ENCODE data around the gene MIER1. TPM values are rescaled to one million over a fixed set of nuclear protein-coding genes. Genes with fewer than 3 reads are reported as not detected.

The MIER1 gene
- polyA plus RNA-seq, 3 donors = 14.0 to 28.0 (median 21.9) TPM

DNA sequence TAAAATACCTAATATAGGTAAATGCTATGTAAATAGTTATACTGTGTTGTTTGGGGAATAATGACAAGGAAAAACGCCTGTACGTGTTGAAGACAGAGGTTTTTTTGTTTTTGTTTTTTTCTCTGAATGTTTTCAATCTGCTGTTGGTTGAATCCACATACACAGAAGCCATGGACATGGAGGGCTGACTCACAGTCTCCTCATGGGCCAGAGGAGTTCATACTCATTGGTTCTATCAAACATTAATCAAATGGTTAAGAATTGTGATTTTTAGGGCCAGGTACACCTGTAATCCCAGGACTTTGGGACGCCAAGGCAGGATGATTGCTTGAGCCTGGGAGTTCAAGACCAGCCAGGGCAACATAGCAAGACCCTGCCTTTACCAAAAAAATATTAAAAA, 20.5 kb downstream of the MIER1 start:
- H3K27me3 Mint-ChIP-seq (ENCODE audit: low read depth in 3 of 3) = no peaks in the 10 kb centered on the region
- no peak overlapping the region for H3K4me2 ChIP-seq (replicated peaks; ENCODE audit: extremely low read depth, low read length, poor library complexity, severe bottlenecking)
- H3K4me3 Mint-ChIP-seq = no peak overlapping the region
- H2AFZ ChIP-seq (ENCODE audit: insufficient read depth, low read depth, low read length, poor library complexity, severe bottlenecking) = no peak overlapping the region
- no peaks in the 10 kb centered on the region for H3K9me3 Mint-ChIP-seq
- H3K36me3 Mint-ChIP-seq = peaks cover 49 to 71% of the 10 kb centered on the region in 2 donors
- WGBS (ENCODE audit: insufficient coverage) = no CpG with 5 or more reads among the region's 3 CpGs
- TF ChIP-seq, protein P1, sequence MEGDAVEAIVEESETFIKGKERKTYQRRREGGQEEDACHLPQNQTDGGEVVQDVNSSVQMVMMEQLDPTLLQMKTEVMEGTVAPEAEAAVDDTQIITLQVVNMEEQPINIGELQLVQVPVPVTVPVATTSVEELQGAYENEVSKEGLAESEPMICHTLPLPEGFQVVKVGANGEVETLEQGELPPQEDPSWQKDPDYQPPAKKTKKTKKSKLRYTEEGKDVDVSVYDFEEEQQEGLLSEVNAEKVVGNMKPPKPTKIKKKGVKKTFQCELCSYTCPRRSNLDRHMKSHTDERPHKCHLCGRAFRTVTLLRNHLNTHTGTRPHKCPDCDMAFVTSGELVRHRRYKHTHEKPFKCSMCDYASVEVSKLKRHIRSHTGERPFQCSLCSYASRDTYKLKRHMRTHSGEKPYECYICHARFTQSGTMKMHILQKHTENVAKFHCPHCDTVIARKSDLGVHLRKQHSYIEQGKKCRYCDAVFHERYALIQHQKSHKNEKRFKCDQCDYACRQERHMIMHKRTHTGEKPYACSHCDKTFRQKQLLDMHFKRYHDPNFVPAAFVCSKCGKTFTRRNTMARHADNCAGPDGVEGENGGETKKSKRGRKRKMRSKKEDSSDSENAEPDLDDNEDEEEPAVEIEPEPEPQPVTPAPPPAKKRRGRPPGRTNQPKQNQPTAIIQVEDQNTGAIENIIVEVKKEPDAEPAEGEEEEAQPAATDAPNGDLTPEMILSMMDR (IDR thresholded peaks at IDR 0.05) = no peak
- peaks cover 100% of the 10 kb centered on the region for H3K79me2 ChIP-seq (ENCODE audit: insufficient read depth, low read length)
- no peak overlapping the region for H3K9ac ChIP-seq (ENCODE audit: insufficient read depth, low read length, poor library complexity, severe bottlenecking)
- intact Hi-C loops (cut with micrococcal nuclease) = no loop called here
- peaks cover 4 to 13% of the 10 kb centered on the region in 2 donors for H3K4me1 ChIP-seq (ENCODE audit: control insufficient read depth in 1 of 2, insufficient read depth in 2 of 2, low read length in 2 of 2)
- peak overlapping the region in 3 of 7 donors; percentile 8 to 77 (median 50) for H3K27ac Mint-ChIP-seq
- no peaks in the 10 kb centered on the region for H3K27me3 ChIP-seq (ENCODE audit: control insufficient read depth in 2 of 2, insufficient read depth in 2 of 2, low read length in 2 of 2)
- H3K9me3 ChIP-seq (replicated peaks in 1 of 2; ENCODE audit: control insufficient read depth in 1 of 2, insufficient read depth in 1 of 2, low read length in 2 of 2) = no peaks in the 10 kb centered on the region
- no peak overlapping the region for H3K4me3 ChIP-seq (replicated peaks in 1 of 3; ENCODE audit: low read depth in 2 of 3, low read length in 3 of 3)
- H3K27ac ChIP-seq (ENCODE audit: low read depth in 1 of 2, low read length in 2 of 2) = peak overlapping the region in 1 of 2 donors; percentile 48
- DNase-seq = no peak
- H3K4me1 Mint-ChIP-seq = peaks cover 19% of the 10 kb centered on the region
- H3K36me3 ChIP-seq (replicated peaks in 1 of 2; ENCODE audit: control insufficient read depth in 1 of 2, insufficient read depth in 2 of 2, low read length in 2 of 2) = peaks cover 64 to 91% of the 10 kb centered on the region in 2 donors
- H4K20me1 ChIP-seq (ENCODE audit: insufficient read depth, low read length) = peaks cover 100% of the 10 kb centered on the region

DNA sequence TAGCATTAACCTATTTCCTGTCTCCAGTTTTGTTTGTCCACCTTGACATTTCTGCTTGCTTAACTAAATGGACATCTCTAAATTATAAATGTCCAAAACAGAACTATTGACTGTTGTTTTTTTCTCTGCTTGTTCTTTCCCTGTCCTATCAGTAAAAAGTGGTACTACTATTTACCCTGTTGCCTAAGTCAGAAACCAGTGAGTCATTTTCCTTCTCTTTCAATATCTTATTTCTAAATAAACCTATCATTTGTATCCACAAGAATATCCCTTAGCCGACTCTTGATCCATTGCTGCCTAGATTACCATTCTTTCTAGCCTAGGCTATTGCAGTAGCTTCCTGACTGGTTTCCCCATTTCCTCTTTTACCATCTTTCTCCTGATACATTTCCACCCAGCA, 22.5 kb downstream of the MIER1 start:
- H3K36me3 Mint-ChIP-seq = peaks cover 52 to 70% of the 10 kb centered on the region in 2 donors
- intact Hi-C loops (cut with micrococcal nuclease) = no loop called here
- DNase-seq = peak in 1 of 3 donors; percentile 9
- no peaks in the 10 kb centered on the region for H3K9me3 Mint-ChIP-seq
- H3K27ac Mint-ChIP-seq = peak overlapping the region in 6 of 7 donors; percentile 18 to 68 (median 58)
- peaks cover 19% of the 10 kb centered on the region for H3K4me1 Mint-ChIP-seq
- Histone ChIP-seq H3K4me3 (replicated peaks in 1 of 3; ENCODE audit: low read depth in 2 of 3, low read length in 3 of 3) (no peak overlapping the region), H3K79me2 (ENCODE audit: insufficient read depth, low read length) (peaks cover 99% of the 10 kb centered on the region), H3K9ac (ENCODE audit: insufficient read depth, low read length, poor library complexity, severe bottlenecking) (no peak overlapping the region), H4K20me1 (ENCODE audit: insufficient read depth, low read length) (peaks cover 99% of the 10 kb centered on the region), H3K27ac (ENCODE audit: low read depth in 1 of 2, low read length in 2 of 2) (peak overlapping the region in 1 of 2 donors; percentile 33), H3K9me3 (replicated peaks in 1 of 2; ENCODE audit: control insufficient read depth in 1 of 2, insufficient read depth in 1 of 2, low read length in 2 of 2) (no peaks in the 10 kb centered on the region), H3K27me3 (ENCODE audit: control insufficient read depth in 2 of 2, insufficient read depth in 2 of 2, low read length in 2 of 2) (no peaks in the 10 kb centered on the region), H3K36me3 (replicated peaks in 1 of 2; ENCODE audit: control insufficient read depth in 1 of 2, insufficient read depth in 2 of 2, low read length in 2 of 2) (peaks cover 70 to 90% of the 10 kb centered on the region in 2 donors), H2AFZ (ENCODE audit: insufficient read depth, low read depth, low read length, poor library complexity, severe bottlenecking) (no peak overlapping the region), H3K4me1 (ENCODE audit: control insufficient read depth in 1 of 2, insufficient read depth in 2 of 2, low read length in 2 of 2) (peaks cover 4 to 13% of the 10 kb centered on the region in 2 donors), H3K4me2 (replicated peaks; ENCODE audit: extremely low read depth, low read length, poor library complexity, severe bottlenecking) (no peak overlapping the region)
- TF ChIP-seq, protein P1 (IDR thresholded peaks at IDR 0.05) = no peak
- H3K27me3 Mint-ChIP-seq (ENCODE audit: low read depth in 3 of 3) = no peaks in the 10 kb centered on the region
- no peak overlapping the region for H3K4me3 Mint-ChIP-seq
- 13% methylated on average over 1 of the region's 1 CpG for WGBS (ENCODE audit: insufficient coverage)

Measured in CD14-positive monocyte (primary cell).